Breast epithelium (tissue), 4 donors: ENCODE measurements around the gene DNAJC6. TPM values are rescaled to one million over a fixed set of nuclear protein-coding genes. Genes with fewer than 3 reads are reported as not detected.
A peak's percentile ranks its signal among the peaks of the same experiment; 100 is the strongest.

Experiments used
- DNase-seq, 2 donors: peaks; one replicate each; pipeline ENCODE4 v3.0.0-alpha.2; 2019; ENCODE audit warnings: low spot score in 2 of 2
- H3K27ac ChIP-seq, 2 donors: fragments of 200-600 bp; sonication (generic) in 1 of 2; one replicate each; pipeline ENCODE4 v1.5.1; 2016 to 2019; ENCODE audit warnings: mild to moderate bottlenecking in 1 of 2
- H3K27me3 ChIP-seq, 2 donors: fragments of 200-600 bp; sonication (generic) in 1 of 2; one replicate each; pipeline versions ENCODE4 v1.5.1 to v1.6.0; 2017 to 2019; ENCODE audit warnings: control low read depth in 1 of 2, mild to moderate bottlenecking in 1 of 2
- H3K36me3 ChIP-seq: fragments of 200-600 bp; one replicate; pipeline ENCODE4 v1.5.1; 2019
- H3K4me1 ChIP-seq, 2 donors: fragments of 200-600 bp; sonication (generic); one replicate each; pipeline ENCODE4 v1.5.1; 2016 to 2019; ENCODE audit warnings: control low read depth in 1 of 2
- H3K4me3 ChIP-seq, 3 donors: fragments of 200-600 bp; sonication (generic); 1 replicate in 2 of 3; 2 replicates in 1 of 3; pipeline ENCODE4 v1.5.1; 2016 to 2019; ENCODE audit warnings: mild to moderate bottlenecking in 3 of 3, moderate library complexity in 2 of 3
- H3K9me3 ChIP-seq, 2 donors: fragments of 200-600 bp; sonication (generic) in 1 of 2; one replicate each; pipeline ENCODE4 v1.5.1; 2016 to 2019; ENCODE audit warnings: control low read depth in 1 of 2
- POLR2A ChIP-seq: fragments of 450-650 bp; IDR thresholded peaks from one replicate; pipeline ENCODE4 v1.6.1; 2016; ENCODE audit warnings: antibody characterized with exemption, mild to moderate bottlenecking, moderate library complexity
- POLR2AphosphoS5 ChIP-seq, 3 donors: sonication (generic); formaldehyde crosslinking; IDR thresholded peaks; one replicate each; pipeline ENCODE4 v1.6.1; 2017; ENCODE audit warnings: antibody characterized with exemption in 3 of 3
- intact Hi-C: fragments of 100-400 bp; cut with DNase I; formaldehyde crosslinking; loops from one replicate; pipeline ENCODE4 v1.15.1; 2023; ENCODE audit warnings: low total_unique reads
- total RNA-seq, 3 donors: library from RNA; depleted of rRNA; stranded (reverse); fragments of >200 nt; gene quantifications; one replicate each; pipeline ENCODE4 v1.1.0, GENCODE V29; 2016
- TF ChIP-seq, protein P1 (sequence below), 3 donors: fragments of 450-650 bp; IDR thresholded peaks; one replicate each; pipeline ENCODE4 v1.5.1; 2016 to 2017; ENCODE audit warnings: antibody characterized with exemption in 3 of 3, mild to moderate bottlenecking in 3 of 3, moderate library complexity in 3 of 3

DNAJC6 gene
- total RNA-seq, 3 donors from 2014 or later, result 0.96 to 6.2 (median 4.2) TPM

- H3K36me3 ChIP-seq, result peaks cover 4% of the 10 kb centered on the region
- no peak for DNase-seq
- peak overlapping the region; percentile 22 to 64 for H3K27ac ChIP-seq
- no peak for TF ChIP-seq POLR2A
- TF ChIP-seq POLR2AphosphoS5 (IDR thresholded peaks at IDR 0.05), result no peak
- TF ChIP-seq, protein P1, sequence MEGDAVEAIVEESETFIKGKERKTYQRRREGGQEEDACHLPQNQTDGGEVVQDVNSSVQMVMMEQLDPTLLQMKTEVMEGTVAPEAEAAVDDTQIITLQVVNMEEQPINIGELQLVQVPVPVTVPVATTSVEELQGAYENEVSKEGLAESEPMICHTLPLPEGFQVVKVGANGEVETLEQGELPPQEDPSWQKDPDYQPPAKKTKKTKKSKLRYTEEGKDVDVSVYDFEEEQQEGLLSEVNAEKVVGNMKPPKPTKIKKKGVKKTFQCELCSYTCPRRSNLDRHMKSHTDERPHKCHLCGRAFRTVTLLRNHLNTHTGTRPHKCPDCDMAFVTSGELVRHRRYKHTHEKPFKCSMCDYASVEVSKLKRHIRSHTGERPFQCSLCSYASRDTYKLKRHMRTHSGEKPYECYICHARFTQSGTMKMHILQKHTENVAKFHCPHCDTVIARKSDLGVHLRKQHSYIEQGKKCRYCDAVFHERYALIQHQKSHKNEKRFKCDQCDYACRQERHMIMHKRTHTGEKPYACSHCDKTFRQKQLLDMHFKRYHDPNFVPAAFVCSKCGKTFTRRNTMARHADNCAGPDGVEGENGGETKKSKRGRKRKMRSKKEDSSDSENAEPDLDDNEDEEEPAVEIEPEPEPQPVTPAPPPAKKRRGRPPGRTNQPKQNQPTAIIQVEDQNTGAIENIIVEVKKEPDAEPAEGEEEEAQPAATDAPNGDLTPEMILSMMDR (IDR thresholded peaks at IDR 0.05), result no peak
- no peaks in the 10 kb centered on the region for H3K27me3 ChIP-seq
- peaks cover 0 to 26% of the 10 kb centered on the region in 2 donors for H3K4me1 ChIP-seq
- H3K4me3 ChIP-seq, result no peak overlapping the region
- H3K9me3 ChIP-seq, result no peaks in the 10 kb centered on the region
- intact Hi-C loops, result no loop called here
Observed at GRCh38 chr1:65425697-65426096, 116.4 kb downstream of the DNAJC6 start.

DNA sequence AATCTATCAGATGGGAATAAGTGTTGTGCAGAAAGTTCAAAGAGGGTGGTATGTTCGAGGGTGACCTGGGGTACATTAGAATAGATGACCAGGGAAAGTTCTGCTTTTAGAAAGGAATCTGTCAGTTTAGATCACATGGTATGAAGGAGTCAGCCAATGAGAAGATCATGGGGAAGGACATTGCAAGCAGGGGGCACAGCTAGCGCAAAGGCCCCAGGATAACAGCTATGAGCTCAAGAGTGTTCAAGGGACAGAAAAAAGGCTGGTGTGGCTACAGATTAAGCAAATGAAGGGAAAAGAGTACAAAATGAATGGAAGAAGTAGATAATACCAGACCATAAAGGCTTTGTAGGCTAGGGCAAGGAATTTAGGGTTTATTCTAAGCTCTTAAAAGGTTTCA is 119.7 kb downstream of the DNAJC6 start:
- Histone ChIP-seq H3K4me1 (peaks cover 0 to 3% of the 10 kb centered on the region in 2 donors), H3K36me3 (peaks cover 4% of the 10 kb centered on the region), H3K9me3 (no peaks in the 10 kb centered on the region), H3K4me3 (no peak overlapping the region), H3K27me3 (no peaks in the 10 kb centered on the region), H3K27ac (peak overlapping the region; percentile 76 to 77)
- intact Hi-C loops, result no loop called here
- no peak for TF ChIP-seq POLR2AphosphoS5 (IDR thresholded peaks at IDR 0.05)
- TF ChIP-seq POLR2A, result no peak
- TF ChIP-seq, protein P1 (IDR thresholded peaks at IDR 0.05), result no peak
- no peak for DNase-seq

DNA sequence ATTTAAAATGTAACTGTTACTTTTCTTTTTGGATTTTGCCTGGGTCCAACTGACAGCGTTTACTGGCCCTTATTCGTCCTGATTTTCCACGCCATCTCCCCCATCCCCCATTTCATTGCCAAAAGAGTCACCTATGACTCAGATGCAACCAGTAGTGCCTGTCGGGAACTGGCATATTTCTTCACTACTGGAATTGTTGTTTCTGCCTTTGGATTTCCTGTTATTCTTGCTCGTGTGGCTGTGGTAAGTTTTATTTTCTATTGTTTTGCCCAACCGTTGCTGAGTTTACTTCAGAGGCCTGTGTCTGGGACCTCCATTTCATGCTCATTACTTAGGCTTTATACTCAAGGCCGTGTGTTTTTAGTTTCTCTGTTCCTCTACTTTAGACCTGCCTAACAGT is 120.5 kb downstream of the DNAJC6 start:
- Histone ChIP-seq H3K27me3 (no peaks in the 10 kb centered on the region), H3K4me1 (peaks cover 0 to 7% of the 10 kb centered on the region in 2 donors), H3K27ac (peak overlapping the region; percentile 76 to 77), H3K36me3 (peaks cover 4% of the 10 kb centered on the region), H3K4me3 (no peak overlapping the region), H3K9me3 (no peaks in the 10 kb centered on the region)
- no peak for TF ChIP-seq POLR2A
- TF ChIP-seq, protein P1 (IDR thresholded peaks at IDR 0.05), result no peak
- peak; percentile 18 to 62 (median 49) for TF ChIP-seq POLR2AphosphoS5 (IDR thresholded peaks at IDR 0.05)
- DNase-seq, result peak in 1 of 2 donors; percentile 25
- intact Hi-C loops, result no loop called here

DNA sequence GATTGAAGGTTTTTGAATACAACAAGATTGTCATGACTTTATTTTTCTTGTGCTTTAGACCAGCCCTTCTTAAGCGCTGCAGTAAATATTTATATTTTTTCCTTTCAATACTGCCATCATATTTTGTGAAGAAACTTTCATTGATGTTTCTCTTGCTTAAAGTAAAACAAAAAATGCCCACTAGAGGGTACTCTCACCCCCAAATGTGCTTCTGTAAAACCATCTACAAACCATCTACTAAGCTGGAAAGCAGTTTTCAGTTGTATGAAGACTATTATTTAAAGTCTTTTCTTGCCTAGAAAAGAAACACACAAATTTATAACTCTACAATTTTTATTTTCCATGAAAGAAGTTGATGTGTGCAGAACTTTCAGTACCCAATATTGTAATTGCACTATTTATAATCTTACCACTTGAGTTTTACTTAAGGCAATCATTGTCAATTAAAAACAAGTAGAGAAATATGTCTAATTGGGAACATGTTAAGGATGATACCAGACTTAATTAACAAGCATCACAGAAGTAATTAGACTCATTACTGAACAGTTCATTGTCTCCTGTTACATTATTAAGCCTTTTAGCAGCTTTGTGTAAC is 121.9 kb downstream of the DNAJC6 start:
- DNase-seq, result no peak
- H3K36me3 ChIP-seq, result peaks cover 2% of the 10 kb centered on the region
- TF ChIP-seq, protein P1 (IDR thresholded peaks at IDR 0.05), result peak; percentile 21 to 50 (median 28)
- TF ChIP-seq POLR2AphosphoS5 (IDR thresholded peaks at IDR 0.05), result no peak
- no peaks in the 10 kb centered on the region for H3K27me3 ChIP-seq
- peak overlapping the region; percentile 76 to 77 for H3K27ac ChIP-seq
- H3K9me3 ChIP-seq, result no peaks in the 10 kb centered on the region
- H3K4me3 ChIP-seq, result no peak overlapping the region
- H3K4me1 ChIP-seq, result peaks cover 0 to 7% of the 10 kb centered on the region in 2 donors
- intact Hi-C loops, result no loop called here

DNA sequence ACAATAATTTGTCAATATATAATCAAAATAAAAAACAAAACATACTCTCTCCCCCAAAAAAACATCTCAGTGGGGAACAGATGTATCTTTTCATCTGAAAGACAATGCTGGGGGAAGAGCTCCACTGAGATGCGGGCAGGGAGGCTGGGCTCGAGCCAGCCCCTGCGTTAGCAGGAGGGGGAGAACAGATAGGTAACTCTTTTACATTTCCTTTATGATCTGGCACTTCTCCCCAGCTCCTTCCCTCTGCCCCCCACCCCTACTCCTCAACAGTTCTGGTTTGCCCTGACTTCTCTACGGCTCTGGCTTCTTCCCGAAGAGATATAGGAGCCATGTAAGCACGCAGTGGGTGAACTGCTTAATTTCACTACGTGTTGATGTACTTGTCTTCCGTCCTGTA is 123.6 kb downstream of the DNAJC6 start:
- no peak overlapping the region for H3K27ac ChIP-seq
- no peaks in the 10 kb centered on the region for H3K9me3 ChIP-seq
- H3K36me3 ChIP-seq, result no peaks in the 10 kb centered on the region
- TF ChIP-seq POLR2A, result no peak
- TF ChIP-seq POLR2AphosphoS5 (IDR thresholded peaks at IDR 0.05), result no peak
- TF ChIP-seq, protein P1 (IDR thresholded peaks at IDR 0.05), result no peak
- no peak overlapping the region for H3K4me3 ChIP-seq
- H3K4me1 ChIP-seq, result peaks cover 0 to 7% of the 10 kb centered on the region in 2 donors
- intact Hi-C loops, result no loop called here
- H3K27me3 ChIP-seq, result no peaks in the 10 kb centered on the region
- DNase-seq, result no peak
